GM19328 (cell line): ENCODE measurements around the gene NIPBL.
"Not testable (repeated sequence)": the region's sequence is repeated elsewhere in the genome, so short reads cannot be mapped to it uniquely, and the experiment has no call there.

Experiments
- ATAC-seq: cut with Tn5 transposase; IDR thresholded peaks from one replicate; pipeline ENCODE4 v1.9.1; 2021; ENCODE audit warnings: mild to moderate bottlenecking, moderate library complexity; ENCODE audit not compliant: unreplicated experiment

Gene NIPBL

DNA sequence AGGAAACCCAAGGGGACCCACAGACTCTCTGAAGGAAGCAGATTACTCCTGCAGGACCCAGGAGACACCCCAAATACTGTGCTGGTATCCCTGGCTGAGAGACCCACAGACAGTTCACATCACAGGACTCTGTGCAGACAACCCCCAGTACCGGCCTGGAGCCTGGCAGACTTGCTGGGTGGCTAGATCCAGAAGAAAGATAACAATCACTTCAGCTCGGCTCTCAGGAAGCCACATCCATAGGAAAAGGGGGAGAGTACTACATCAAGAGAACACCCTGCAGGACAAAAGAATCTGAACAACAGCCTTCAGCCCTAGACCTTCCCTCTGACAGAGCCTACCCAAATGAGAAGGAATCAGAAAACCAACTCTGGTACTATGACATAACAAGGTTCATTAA is 206.4 kb downstream of the NIPBL start:
- ATAC-seq: not testable (repeated sequence)

DNA sequence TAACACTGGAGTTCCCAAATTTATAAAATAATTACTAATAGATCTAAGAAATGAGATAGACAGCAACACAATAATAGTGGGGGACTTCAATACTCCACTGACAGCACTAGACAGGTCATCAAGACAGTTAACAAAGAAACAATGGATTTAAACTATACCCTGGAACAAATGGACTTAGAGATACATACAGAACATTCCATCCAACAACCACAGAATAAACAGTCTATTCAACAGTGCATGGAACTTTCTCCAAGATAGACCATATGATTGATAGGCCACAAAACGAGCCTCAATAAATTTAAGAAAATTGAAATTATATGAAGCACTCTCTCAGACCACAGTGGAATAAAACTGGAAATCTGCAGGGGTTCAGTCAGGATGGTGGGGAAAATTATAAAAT is 209.5 kb downstream of the NIPBL start:
- ATAC-seq: not testable (repeated sequence)

DNA sequence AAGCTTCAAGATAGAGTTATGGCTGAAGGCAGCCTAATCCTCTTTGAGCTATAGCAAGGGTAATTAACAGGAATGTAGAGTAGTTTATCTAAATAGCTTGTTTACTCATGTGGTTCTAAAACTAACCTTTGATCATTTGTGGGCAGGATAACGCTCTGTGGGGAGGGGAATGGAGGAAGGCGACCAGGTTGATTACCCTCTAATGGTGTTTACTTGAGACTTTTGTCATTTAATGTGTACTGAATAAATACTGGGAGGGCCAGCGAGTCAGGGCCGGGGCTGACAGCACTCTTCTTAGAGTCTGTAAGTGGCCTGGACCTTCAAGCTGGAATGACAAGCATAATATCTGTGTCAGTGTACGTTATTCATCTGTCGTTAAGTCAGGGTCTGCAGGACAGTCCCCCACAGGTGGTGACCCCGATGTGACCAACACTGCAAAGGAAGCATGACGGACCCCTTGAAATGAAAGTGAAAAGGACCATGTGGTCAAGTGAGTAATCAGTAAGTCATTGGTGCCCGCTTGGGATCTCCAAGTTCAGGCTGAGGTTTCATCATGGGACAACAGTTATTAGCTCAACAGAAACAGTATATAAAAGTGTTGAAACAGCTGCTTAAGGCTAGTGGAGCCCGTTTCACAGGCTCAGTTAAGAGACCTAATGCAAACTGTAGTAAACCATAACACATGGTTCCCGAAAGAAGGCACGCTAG is 210.1 kb downstream of the NIPBL start:
- no peak for ATAC-seq

DNA sequence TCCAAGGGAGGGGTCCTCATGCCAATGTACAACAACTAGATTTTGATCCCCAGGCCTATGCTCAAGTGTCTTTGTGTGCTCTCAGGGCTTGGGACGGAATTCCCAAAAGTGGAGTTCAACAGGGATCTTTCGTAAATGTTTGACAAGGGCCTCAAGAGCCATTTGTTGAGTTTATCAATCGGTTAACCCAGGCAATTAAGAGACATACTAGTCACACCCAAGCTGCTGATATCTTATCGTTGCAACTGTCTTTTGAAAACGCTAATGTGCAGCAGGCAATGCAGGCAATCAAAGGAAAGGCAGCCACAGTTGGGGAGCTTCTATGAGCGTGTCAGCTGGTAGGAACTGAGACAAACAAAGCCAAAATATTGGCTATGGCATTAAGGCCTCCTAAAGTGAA is 211.4 kb downstream of the NIPBL start:
- no peak for ATAC-seq

DNA sequence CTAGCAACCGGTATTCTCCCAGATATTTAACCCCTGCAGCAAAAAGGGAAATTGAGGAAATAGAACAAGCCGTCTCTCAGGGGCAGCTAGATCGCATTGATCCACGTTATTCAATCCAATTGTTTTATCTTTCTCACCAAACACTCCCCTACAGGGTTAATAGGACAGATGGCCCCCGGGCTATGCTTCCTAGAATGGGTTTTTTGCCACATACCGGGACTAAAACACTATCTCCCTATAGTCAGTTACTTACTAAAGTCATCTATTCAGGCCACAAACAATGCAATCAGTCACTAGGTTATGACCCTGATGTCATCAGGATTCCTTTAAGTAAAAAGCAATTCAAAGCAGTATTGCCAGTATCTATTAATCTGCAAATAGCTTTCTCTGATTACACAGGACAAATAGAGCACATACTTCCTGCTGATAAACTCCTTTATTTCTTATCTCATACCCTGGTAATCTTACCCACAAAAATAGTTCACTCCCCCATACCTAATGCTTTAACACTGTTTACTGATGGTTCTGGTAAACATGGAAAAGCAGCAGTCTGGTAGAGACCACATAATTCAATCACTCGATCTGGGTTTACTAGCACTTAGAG is 213.7 kb downstream of the NIPBL start:
- no peak for ATAC-seq

DNA sequence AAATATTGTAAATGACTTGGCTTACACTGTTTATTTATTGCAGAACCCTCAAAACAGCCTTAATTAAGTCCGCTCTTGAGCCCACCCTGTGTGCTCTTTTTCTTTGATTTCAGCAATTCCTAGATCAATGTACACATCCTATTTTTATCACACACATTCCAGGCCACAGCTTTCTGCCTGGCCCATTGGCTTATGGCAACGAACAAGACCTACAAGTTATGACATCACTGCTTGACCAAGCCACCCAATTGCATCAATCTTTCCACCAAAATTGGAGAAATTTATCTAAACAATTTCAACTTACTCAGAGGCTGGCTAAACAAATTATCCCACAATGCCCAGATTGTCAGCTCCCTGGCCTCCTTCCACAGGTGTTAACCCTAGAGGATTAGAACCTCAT is 214.2 kb downstream of the NIPBL start:
- no peak for ATAC-seq

DNA sequence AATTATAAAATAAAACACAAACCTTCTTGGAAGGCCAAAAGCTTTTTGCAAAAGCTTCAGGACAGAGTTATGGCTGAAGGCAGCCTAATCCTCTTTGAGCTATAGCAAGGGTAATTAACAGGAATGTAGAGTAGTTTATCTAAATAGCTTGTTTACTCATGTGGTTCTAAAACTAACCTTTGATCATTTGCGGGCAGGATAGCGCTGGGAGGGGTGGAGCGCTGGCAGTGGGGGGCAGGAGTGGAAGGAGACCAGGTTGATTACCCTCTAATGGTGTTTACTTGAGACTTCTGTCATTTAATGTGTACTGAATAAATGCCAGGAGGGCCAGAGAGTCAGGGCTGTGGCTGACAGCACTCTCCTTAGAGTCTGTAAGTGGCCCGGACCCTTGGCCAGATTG is 217.2 kb downstream of the NIPBL start:
- ATAC-seq: not testable (repeated sequence)

DNA sequence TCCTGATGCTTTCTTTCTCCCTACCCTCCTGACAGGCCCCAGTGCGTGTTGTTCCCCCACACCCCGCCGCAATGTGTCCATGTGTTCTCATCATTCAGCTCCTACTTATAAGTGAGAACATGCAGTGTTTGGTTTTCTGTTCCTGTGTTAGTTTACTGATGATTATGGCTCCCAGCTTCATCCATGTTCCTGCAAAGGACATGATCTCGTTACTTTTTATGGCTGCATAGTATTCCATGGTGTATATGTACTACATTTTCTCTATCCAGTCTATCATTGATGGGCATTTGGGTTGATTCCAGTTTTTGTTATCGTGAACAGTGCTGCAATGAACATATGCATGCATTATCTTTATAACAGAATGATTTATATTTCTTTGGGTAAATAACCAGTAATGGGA is 222.7 kb downstream of the NIPBL start:
- ATAC-seq: not testable (repeated sequence)

DNA sequence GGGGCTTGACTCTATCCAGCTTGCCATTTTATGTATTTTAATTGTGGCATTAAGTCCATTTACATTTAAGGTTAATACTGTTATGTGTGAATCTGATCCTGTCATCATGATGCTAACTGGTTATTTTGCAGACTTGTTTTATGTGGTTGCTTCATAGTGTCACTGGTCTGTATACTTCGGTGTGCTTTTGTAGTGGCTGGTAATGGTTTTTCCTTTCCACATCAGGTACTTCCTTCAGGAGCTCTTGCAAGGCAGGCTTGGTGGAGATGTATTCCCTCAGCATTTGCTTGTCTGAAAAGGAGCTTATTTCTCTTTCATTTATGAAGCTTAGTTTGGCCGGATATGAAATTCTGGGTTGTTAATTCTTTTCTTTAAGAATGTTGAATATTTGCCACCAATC is 226.7 kb downstream of the NIPBL start:
- ATAC-seq: no peak

DNA sequence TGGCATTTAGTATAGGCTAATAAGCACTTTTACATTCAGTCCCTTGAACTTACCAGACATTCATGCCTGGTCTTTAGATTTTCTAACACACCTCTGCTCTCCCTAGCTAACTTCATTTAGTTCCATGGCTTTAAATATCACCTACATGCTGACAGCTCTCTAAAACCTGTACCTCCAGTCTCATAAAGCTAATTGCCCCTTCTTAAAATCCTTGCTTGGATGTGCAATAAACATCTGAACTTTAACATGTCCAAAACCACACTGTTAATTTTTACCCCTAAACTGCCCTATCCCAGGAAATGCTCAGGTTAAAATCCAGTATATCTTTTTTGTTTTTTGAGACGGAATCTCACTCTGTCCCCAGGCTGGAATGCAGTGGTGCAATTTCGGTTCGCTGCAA is 232.8 kb downstream of the NIPBL start:
- no peak for ATAC-seq

DNA sequence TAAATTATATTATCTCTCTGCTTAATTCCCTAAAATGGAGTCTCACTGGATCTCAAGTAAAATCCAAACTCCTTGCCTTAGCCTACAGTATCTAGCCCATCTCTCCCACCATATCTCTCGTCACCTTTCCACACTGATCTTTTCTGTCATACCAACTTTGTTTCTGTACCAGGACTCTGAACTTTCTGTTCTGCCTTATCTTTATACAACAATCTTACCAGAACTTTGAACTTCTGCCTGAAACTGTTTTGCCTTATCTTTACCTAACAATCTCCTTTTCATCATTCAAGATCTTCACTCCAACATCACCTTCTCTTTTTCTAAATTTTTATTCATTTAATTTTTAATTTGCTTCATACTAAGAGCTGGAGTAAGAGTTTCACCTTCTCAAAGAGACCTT is 233.6 kb downstream of the NIPBL start:
- no peak for ATAC-seq

DNA sequence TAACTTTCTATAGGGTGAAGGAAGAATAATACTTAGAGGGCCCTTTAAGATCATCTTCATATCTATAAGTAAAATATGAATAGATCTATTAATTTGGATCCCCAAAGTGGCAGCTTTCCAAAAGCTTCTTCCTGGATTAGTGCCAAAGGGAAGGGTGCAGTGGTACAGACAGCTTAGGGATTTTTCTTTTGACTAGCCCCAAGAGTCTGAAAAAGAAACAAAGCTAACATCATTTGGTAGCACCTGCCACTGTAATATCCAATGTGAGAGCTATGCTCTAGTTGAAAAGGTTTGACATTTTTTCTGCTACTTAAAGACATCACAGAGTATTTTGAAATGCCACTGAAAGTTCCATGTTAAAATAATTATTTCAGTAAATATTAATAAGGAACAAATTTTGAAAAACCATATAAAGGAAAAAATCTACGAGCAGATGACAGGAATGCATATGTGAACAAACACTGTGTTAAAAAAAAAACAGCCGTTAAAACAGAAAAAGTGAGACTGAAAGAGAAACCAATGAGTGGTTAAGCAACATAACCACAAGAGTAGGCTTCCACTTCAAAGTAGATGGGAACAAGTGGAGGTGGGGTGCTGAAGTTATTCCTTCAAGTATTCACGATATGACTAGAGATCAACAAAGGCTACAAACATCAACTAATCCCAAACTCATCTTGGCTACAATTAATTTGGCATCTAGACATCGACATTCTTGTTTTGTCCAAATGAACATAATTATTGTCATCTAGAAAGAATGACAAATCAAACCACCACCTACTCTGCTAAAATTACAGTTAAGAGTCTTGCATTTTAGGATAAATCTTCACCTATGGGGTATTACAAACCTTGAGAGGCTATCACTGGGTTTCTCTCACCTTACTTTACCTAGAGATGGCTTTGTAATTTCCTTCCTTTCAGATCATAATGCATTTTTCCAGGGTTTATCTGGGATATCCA is 235.1 kb downstream of the NIPBL start:
- peak; percentile 88 for ATAC-seq

DNA sequence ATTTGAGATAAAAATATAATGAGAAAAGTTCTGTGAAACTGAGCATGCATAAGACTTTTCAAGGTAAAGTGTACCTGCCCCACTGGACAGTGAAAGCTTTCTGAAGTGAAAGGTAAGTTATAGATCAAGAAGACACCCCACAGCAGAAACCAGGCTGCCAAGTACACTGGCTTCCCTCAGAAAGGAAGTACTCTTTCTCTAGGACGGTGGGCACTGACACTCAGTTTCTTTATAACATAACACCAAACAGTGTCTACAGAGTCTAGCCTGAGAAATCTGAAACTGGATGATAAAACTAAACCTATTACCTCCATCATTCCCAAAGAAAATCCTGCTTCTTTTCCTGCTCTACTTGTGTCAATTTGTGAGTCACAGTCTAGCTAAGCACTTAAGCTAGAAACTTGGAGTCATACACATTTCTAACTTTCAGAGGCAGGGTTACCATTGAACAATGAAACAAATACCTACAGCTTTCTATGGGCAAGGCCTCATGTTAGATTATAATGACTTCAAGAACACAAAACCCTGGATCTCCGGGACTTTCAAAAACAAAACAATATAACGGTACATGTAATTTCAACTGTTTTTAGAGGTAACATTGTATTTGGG is 235.9 kb downstream of the NIPBL start:
- no peak for ATAC-seq
